HG03442 (cell line): ENCODE results near the gene PHF13.
"Not testable (repeated sequence)": the region's sequence is repeated elsewhere in the genome, so short reads cannot be mapped to it uniquely, and the experiment has no call there.

Experiments
- ATAC-seq: cut with Tn5 transposase; IDR thresholded peaks from one replicate; pipeline ENCODE4 v1.9.1; 2021; ENCODE audit warnings: mild to moderate bottlenecking, moderate library complexity; ENCODE audit not compliant: unreplicated experiment

Gene PHF13

DNA sequence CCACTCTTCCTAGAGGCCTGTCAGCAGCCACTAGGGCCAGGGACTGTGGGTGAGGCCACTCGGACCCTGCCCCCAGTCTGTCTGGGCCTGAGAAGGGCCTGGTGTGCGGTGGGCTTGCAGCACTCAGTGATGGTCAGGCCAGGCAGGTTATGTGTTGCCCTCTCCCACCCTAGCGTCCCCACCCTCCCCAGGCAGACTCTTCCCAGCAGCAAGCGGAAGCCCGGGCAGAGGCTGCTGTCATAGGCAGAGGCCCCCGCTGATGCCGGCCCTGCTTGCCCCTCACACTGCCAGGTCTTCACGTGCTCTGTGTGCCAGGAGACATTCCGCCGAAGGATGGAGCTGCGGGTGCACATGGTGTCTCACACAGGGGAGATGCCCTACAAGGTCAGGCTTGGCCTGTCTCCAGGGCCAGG lies 27.1 kb upstream of the PHF13 start:
- no peak for ATAC-seq

DNA sequence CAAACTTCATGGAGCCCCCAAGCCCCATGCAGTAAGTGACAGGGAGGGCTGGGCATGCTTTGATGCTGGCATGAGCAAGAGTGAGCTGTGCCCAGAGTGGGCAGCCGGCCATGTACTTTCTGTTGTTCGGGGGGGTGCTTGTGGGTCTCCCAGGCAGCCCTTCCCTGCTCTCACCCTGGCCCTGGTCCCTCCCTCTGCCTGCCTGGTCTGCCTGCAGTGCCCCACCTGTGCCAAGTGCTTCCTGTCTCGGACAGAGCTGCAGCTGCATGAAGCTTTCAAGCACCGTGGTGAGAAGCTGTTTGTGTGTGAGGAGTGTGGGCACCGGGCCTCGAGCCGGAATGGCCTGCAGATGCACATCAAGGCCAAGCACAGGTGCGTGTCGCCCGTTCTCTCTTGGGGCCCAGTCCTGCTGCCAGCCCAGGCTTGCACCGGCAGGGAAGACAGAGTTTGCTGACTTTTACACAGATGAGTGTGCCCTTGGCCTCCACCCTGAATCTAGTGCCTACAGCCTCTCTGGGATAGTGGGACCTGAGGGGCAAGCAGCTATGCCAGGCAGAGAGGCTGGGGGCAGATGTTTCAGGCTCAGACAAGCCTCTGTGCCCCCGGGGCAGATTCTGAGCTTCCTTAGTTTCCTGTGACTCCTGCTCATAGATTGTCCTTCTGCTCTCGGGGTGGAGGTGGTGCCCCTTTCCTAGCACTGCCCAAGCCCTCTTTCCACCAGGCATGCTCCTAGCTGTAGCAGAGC lies 26.1 kb upstream of the PHF13 start:
- no peak for ATAC-seq

DNA sequence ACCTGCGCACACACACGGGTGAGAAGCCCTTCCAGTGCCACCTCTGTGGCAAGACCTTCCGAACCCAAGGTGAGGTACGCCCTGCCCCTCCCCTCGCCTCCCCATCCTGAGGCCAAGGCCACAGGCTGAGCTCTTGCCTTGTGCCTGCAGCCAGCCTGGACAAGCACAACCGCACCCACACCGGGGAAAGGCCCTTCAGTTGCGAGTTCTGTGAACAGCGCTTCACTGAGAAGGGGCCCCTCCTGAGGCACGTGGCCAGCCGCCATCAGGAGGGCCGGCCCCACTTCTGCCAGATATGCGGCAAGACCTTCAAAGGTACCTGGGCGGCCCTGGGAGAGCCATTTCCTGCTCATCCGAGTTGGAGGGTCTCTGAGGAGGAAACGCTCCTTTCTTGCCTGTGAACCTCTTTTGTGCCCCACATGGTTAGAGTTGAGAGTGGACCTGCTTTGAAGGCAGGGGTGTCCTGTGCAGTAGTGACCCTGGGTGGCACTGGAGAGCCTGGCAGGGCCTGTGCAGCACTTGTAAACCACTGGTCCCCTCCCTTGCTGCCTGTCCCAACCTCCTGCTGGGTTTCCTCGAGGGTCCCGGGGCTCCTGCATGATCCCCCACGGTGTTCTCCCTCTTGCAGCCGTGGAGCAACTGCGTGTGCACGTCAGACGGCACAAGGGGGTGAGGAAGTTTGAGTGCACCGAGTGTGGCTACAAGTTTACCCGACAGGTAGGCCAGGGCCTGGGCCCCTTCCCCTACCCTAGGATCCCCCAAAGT lies 25.2 kb upstream of the PHF13 start:
- ATAC-seq, result no peak

DNA sequence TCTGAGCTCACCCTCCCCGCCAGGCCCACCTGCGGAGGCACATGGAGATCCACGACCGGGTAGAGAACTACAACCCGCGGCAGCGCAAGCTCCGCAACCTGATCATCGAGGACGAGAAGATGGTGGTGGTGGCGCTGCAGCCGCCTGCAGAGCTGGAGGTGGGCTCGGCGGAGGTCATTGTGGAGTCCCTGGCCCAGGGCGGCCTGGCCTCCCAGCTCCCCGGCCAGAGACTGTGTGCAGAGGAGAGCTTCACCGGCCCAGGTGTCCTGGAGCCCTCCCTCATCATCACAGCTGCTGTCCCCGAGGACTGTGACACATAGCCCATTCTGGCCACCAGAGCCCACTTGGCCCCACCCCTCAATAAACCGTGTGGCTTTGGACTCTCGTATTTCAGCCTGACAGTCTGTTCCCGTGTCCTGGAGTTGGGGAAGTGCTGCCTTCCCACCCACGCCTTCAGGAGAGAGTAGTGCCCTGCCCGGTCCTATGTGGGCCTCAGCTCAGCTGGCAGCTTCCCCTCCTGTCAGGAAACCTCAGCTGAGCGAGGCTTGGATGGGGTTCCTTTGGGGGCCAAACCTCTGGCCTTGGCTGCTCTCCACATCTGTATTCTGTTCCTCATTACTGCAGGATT lies 24.5 kb upstream of the PHF13 start:
- no peak for ATAC-seq

DNA sequence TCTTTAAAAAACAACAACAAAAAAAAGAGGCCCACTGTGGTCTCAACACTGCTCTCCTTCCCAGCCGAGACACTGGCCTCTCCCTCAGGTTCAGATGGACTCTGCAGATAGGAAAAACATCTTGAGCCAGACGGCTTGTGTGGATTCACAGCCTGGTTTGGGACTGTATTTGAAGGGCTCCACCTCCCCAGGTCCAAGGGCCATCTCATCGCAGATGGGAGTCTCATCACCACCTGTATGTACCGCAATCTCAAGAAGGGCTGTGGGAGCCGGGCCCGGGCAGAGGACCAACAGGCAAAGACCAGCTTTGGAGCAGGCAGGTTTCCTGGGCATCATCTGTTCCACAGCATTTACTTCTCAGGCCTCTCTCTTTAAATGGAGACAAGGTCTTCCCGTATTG lies 23.5 kb upstream of the PHF13 start:
- no peak for ATAC-seq

DNA sequence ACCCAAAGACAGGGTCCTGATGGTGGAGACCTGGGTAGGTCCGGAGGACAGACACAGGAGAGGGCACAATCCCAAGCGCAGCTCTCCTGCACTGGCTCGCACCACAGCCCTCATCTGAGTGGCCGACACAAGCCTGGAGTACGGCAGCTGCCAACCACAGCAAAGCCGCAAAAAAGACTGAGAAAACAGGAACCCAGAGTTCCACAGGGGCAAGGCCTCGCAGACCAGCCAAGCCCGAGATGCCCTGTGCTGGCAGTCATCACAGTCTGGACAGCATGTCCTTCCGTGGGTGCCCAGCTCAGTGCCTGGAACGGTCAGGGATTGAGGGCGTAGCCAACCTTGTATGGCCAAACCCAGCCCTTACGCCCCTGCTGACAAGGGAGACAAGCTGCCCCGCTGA lies 22.3 kb upstream of the PHF13 start:
- ATAC-seq, result no peak

DNA sequence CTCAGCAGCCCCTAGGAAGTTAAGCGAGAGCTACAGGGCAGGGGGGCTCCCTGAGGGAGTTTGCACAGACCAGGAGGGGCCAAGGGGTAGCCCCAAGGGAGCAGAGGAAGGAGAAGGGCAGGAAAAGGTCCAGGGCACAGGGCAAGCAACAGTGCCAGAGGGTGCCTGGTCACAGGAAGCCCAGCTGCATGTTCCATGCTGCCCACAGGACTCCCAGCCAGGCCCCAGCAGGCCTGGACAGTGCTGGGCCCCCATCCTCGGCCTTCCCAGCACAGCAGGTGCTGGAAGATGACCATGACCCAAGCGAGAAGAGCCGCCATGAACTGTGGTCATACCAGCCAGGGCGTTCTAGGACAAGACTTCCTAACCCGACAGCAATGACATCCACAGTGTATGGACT lies 21.9 kb upstream of the PHF13 start:
- no peak for ATAC-seq

DNA sequence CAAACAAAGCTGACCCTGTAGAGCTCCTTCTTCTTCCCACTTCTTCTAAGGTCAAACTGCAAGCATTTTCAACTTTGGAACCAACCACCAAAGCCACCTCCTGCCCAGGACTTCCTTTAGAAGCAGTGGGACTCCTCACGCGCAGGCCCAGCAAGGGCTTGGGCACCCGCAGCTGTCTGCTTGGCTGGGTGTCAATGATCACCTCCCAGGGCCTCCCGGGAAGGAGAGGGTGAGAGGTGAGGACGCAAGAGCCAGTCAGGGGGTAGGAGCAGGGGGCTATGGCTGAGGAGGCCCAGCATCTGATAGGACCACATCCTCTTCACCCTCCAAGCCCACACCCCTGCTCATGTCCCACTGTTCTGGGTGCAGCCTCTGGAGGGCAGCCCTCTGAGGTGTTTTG lies 21.1 kb upstream of the PHF13 start:
- no peak for ATAC-seq

DNA sequence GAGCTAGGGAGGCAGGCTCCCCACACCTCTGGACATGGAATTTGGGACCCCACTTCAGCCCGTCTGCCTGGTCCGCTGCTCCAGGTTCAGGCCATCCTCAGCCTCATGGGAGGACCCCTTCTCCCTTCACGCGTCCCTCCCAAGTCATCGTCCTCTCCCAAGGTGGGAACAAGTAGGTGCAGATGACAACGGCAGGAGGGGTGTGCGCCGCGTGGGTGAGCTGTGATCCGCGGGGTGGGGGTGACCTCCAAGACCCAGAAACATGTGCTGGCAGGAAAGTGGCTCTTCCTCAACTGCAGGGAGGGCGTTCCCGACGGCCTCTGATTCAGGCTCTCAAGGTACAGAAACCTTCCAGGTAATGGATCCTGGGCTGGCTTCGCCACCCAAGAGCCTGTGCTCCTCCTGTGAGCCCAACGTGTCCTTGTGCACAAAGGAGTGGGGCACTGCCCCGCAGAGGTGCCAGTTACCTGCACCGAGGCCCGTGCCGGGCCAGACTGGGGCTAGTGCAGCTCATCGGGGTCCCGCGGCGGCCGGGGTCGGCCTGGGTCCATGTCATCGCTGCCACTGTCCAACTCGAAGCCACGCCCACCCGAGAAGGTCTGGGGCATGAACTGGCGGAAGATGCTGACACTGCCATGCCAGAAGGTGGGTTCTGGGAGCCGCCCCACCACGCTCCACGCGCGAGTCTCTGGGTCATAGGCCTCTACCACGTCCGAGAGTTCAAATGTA lies 20.5 kb upstream of the PHF13 start:
- ATAC-seq, result no peak

DNA sequence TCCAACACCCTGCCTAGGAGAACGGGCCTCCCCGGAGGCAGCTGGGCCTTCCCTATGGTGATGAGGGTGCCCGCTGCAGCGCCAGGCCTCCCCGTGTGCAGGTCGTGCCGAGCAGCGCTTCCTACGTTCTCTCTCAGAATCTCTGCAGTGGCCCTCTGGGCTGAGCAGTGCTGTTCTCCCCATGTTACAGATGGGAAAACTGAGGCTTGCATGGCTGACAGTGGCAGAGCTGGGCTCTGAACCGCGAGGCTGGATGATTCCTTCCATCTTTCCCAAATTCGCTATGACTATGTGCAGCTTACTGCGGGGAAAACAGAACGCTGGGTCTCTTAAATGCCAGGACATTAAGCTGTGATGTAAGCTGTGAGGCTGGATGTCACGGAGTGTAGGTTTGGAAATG lies 19.7 kb upstream of the PHF13 start:
- no peak for ATAC-seq

DNA sequence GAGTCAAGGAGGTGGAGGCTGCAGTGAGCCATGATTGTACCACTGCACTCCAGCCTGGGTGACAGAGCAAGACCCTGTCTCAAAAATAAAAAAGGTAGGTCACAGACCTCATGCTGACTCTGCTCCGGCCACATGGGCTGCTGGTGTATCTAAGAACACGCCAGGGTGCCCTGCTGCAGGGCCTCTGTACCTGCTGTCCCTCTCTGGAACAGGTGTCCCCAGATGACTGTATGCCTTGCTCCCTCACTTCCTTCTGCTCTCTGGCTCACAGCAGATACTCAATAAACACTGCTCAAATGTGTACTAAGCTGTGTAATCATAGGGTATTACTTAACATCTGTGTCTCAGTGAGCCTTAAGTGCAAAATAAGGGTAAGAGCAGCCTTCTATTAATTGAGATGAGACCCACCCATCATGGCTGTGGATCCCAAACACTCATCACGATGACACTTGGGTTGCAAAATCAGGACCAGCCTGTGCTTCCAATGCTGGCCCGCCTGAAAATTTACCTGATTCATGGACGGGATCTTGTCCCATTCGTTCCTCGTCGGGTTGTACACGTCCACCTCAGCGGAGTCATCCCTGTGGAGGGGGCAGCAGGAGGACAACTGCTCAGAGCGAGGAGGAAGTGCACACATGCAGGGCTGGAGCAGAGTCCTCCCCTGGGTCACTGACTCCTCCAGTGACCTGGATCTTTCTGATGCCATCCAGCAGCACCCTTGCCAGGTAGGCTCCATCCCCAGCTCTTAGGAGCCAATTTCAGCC lies 18.4 kb upstream of the PHF13 start:
- no peak for ATAC-seq

DNA sequence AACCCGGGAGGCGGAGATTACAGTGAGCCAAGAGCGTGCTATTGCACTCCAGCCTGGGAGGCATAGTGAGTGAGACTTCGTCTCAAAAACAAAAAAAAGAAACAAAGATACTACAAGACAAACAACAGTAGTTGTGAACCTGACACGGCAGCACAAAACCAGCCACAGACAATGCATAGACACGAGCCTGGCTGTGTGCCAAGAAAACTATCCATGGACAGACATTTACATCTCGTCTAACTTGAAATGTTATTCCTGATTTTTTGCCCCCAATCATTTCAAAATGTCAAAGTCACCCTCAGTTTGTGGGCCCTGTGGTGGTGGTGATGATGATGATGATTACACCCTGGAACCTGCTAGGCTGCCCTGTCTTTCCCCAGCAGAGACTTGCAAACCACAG lies 17.2 kb upstream of the PHF13 start:
- no peak for ATAC-seq

DNA sequence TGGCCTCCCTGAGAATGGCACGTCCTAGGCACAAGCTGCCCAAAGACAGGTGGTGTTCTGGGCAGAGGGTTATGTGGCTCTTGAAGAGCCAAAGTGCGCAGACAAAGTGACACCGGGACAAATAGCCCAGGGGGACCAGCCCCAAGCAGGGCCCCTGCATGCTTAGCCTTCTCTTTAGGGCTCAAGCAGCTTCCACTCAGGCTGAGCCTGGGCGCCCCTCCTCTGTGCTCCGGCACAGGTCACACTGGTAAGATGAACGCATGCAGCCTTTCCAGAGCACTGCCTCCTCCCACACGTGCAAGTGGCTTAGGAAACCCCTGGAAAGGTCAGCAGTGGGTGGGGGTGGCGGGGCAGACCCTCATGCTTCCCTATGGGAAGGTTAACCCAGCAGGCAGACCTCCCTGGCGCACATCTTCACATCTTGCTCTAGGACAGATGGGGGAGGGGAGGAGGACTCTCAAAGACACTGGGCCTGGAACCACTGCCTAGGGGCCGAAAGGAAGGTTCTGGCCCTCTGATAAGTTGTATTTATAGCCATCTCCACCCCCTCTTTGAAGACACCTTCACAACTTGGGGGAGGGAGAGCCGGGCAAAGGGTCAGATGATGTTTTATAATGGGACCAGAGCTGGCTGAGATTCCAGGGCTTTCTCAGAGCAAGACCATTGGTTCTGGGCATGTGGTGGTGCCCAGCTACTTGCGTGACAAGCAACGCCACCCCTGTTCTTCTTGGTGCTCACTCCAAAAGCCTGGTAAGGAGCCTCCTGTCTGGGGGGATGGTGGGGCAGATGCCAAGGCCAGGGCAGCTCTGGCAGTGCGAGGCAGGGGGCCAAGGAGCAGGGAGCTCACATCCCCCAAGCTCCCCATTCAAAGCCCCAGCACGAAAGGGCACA lies 16.4 kb upstream of the PHF13 start:
- ATAC-seq, result no peak

DNA sequence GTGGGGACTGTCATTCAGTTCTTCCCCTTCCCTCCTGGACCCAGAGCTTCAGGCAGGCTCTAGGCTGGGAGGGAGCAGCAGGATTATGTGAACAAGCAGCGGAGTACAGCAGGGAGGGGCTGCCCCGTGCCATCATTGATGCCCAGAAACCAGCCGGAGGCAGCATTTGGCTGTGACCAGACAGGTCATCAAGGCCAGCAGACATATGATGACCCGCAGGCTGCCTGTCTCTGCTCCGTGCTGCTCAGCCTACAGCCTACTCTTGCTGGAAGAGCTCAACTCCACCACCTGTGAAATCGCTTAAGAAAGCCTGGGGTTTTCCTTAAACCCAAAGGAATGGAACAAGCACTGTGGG lies 15.8 kb upstream of the PHF13 start:
- ATAC-seq, result no peak

DNA sequence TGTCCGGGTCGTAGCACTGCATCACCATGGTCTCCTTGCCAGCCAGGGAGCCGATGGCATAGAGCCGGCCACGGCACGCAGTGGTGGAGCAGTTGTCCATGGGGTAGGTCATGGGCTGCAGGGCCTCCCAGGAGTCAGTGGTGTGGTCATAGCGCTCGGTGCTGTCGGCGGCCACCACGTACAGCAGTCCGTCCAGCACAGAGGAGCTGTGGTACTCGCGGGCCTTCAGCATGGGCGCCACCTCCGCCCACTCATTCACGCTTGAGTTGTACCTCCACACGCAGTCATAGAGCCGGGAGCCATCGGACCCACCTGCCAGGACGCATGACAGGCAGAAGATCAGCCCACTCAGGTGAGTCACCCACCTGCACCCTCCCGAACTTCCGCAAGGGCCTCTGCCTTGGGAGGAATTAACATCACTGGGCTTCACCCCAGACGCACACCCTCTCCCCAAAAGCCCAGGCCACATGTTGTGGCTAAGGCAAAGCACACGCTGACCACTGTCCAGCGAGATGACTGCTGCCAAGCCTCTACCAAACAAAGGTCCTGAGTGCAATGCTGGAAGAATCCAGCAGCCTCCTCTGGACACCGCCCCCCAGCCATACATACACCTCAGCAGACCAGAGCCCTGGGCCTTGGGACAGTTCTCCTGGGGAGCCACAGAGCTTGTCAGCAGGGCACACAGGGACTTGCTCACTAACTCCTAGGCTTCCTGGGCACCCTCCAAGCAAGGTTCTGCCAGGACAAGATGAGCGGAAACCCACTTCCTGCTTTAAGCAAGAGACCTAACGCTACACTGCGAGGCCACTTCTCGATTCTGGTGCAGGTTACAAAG lies 14.2 kb upstream of the PHF13 start:
- no peak for ATAC-seq

DNA sequence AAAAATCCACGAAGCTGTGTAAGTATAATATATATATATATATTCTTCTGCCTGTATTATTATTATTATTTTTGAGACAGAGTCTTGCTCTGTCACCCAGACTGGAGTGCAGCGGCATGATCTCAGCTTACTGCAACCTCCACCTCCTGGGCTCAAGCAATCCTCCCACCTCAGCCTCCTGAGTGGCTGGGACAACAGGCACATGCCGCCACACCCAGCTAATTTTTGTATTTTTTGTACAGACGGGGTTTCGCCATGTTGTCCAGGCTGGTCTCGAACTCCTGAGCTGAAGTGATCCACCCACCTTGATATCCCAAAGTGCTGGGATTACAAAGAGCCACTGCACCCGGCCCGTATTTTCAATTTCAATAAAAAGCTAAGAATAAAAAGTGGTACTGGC lies 13.5 kb upstream of the PHF13 start:
- not testable (repeated sequence) for ATAC-seq

DNA sequence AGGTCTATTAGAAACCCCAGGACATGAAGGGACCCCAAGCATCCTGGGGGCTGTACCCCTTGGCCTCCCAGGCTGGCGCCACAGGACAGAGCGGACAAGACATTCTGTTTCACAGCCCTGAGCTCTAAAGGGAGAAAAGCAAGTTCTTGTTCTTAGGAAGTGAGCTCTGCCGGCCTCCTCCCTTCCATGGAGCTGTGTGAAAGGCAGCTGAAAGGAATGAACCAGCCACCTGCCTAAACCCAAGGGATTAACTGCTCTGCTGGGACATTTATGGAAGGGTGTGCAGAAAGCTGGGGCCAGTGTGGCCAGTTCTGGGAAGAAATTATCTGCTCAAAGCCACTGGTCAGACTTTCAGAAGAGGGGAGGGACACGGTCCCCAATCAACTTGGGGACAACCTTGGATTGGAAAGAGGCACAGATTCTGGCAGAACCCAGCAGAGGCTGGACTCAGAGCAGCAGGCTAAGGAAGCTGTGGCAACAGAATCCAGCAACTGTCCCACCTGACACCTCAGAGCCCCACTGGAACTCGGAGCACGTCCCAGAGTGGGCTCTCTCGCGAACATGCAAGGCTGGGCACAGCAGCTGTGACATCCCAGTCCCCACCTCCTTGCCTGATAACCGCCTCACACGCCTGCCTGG lies 13.0 kb upstream of the PHF13 start:
- ATAC-seq, result no peak
